Trophoblast cell (in vitro differentiated cells and primary cell): ENCODE data around the gene RPL19.

Experiments used
- DNase-seq, 2 donors: peaks; one replicate each; pipeline ENCODE4 v3.0.0-alpha.2; 2016
- H2AFZ ChIP-seq: 2 replicates; pipeline ENCODE4 v1.6.1; 2013; ENCODE audit warnings: low read length, moderate library complexity, mild to moderate bottlenecking; ENCODE audit not compliant: insufficient read depth, poor library complexity
- H2AK5ac ChIP-seq: 2 replicates; pipeline ENCODE4 v1.6.1; 2013; ENCODE audit warnings: mild to moderate bottlenecking, low read length
- H2BK120ac ChIP-seq: 2 replicates; pipeline ENCODE4 v1.6.1; 2013; ENCODE audit warnings: low read length, mild to moderate bottlenecking, moderate library complexity; ENCODE audit not compliant: insufficient read depth, poor library complexity
- H2BK12ac ChIP-seq: 2 replicates; pipeline ENCODE4 v1.6.1; 2013; ENCODE audit warnings: mild to moderate bottlenecking, low read length, moderate library complexity
- H2BK5ac ChIP-seq: 2 replicates; pipeline ENCODE4 v1.6.1; 2013; ENCODE audit warnings: low read length, low read depth, moderate library complexity, mild to moderate bottlenecking; ENCODE audit not compliant: poor library complexity
- H3K14ac ChIP-seq: 2 replicates; pipeline ENCODE4 v1.6.1; 2013; ENCODE audit warnings: mild to moderate bottlenecking, low read length
- H3K18ac ChIP-seq: 2 replicates; pipeline ENCODE4 v1.6.1; 2013; ENCODE audit warnings: mild to moderate bottlenecking, low read length
- H3K23ac ChIP-seq: 2 replicates; pipeline ENCODE4 v1.6.1; 2013; ENCODE audit warnings: low read length
- H3K27ac ChIP-seq: 2 replicates; pipeline ENCODE4 v1.5.1; 2013; ENCODE audit warnings: low read depth, mild to moderate bottlenecking, inconsistent platforms, low read length, moderate library complexity
- H3K27me3 ChIP-seq: 2 replicates; pipeline ENCODE4 v1.6.1; 2013; ENCODE audit warnings: inconsistent platforms, mild to moderate bottlenecking, low read length, moderate library complexity; ENCODE audit not compliant: insufficient read depth
- H3K36me3 ChIP-seq, 2 experiments: 1 replicate in 1 of 2; 2 replicates in 1 of 2; pipeline ENCODE4 v1.6.1; 2013; ENCODE audit warnings: low read length in 2 of 2, mild to moderate bottlenecking in 2 of 2, moderate library complexity in 1 of 2; ENCODE audit not compliant: insufficient read depth in 2 of 2, control insufficient read depth in 1 of 2
- H3K4ac ChIP-seq: 2 replicates; pipeline ENCODE4 v1.6.1; 2013; ENCODE audit warnings: low read depth, mild to moderate bottlenecking, low read length, moderate library complexity
- H3K4me1 ChIP-seq, 2 experiments: 1 replicate in 1 of 2; 2 replicates in 1 of 2; pipeline ENCODE4 v1.6.1; 2013; ENCODE audit warnings: low read length in 2 of 2, mild to moderate bottlenecking in 2 of 2, moderate library complexity in 1 of 2; ENCODE audit not compliant: insufficient read depth in 2 of 2, control insufficient read depth in 1 of 2
- H3K4me2 ChIP-seq: 2 replicates; pipeline ENCODE4 v1.6.1; 2013; ENCODE audit warnings: inconsistent platforms, mild to moderate bottlenecking, low read length, moderate library complexity
- H3K4me3 ChIP-seq: 2 replicates; pipeline ENCODE4 v1.5.1; 2013; ENCODE audit warnings: mild to moderate bottlenecking, low read depth, low read length, inconsistent platforms
- H3K79me1 ChIP-seq: one replicate; pipeline ENCODE4 v1.6.1; 2013; ENCODE audit warnings: low read length
- H3K79me2 ChIP-seq: 2 replicates; pipeline ENCODE4 v1.6.1; 2013; ENCODE audit warnings: low read length, mild to moderate bottlenecking; ENCODE audit not compliant: control insufficient read depth, insufficient read depth, poor library complexity
- H3K9ac ChIP-seq: 2 replicates; pipeline ENCODE4 v1.6.1; 2013; ENCODE audit warnings: mild to moderate bottlenecking, low read length
- H3K9me3 ChIP-seq: 2 replicates; pipeline ENCODE4 v1.6.1; 2013; ENCODE audit warnings: low read depth, mild to moderate bottlenecking, control low read depth, inconsistent platforms, low read length; ENCODE audit not compliant: insufficient read depth
- H4K12ac ChIP-seq: 2 replicates; pipeline ENCODE4 v1.6.1; 2013; ENCODE audit warnings: low read depth, mild to moderate bottlenecking, low read length, moderate library complexity
- H4K8ac ChIP-seq: 2 replicates; pipeline ENCODE4 v1.6.1; 2013; ENCODE audit warnings: low read depth, mild to moderate bottlenecking, low read length, moderate library complexity
- H4K91ac ChIP-seq: one replicate; pipeline ENCODE4 v1.6.1; 2013; ENCODE audit warnings: low read depth, mild to moderate bottlenecking, low read length, moderate library complexity
- WGBS: extraction: QIAGEN DNeasy Blood & Tissue Kit; methylation state at CpG from one replicate; pipeline ENCODE4 v1.1.7; 2013; ENCODE audit warnings: missing lambda C conversion rate; ENCODE audit not compliant: insufficient read length, insufficient coverage; ENCODE audit errors: extremely low coverage; 5-methylcytosine and 5-hydroxymethylcytosine counted together

The RPL19 gene

DNA sequence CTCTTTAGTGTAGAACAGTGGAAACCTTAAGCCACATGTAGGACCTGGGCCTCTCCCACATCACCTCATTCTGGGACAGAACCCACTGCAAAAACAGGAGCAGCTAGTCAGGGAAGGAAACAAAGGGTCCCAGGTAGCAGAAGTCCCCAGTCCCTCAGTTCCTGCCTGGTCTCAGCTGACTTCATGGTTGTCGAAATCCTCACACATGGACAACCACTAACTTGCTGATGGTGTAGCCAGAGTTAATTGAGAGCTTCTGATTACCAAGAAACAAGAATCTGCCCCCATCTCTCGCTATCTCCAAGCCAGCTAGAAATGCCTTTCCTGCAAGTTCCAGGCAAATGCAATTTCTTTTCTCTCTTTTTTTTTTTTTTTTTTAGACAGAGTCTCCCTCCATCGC is 30.6 kb upstream of the RPL19 start:
- WGBS, result no CpG with 5 or more reads among the region's 3 CpGs
- Histone ChIP-seq H3K79me1 (peaks cover 4% of the 10 kb centered on the region), H3K9ac (no peak overlapping the region), H4K91ac (no peak overlapping the region), H2BK5ac (no peak overlapping the region), H3K27me3 (peaks cover 9% of the 10 kb centered on the region), H3K79me2 (peaks cover 3% of the 10 kb centered on the region), H3K36me3 (no peaks in the 10 kb centered on the region), H3K23ac (no peak overlapping the region), H3K9me3 (no peaks in the 10 kb centered on the region), H2AK5ac (no peak overlapping the region), H3K18ac (no peak overlapping the region), H3K4me3 (no peak overlapping the region), H3K4me1 (peaks cover 17 to 18% of the 10 kb centered on the region in 2 experiments), H4K8ac (no peak overlapping the region), H3K14ac (no peak overlapping the region), H2BK12ac (no peak overlapping the region), H3K4me2 (no peak overlapping the region), H2BK120ac (no peak overlapping the region), H3K27ac (no peak overlapping the region), H2AFZ (no peak overlapping the region), H4K12ac (no peak overlapping the region), H3K4ac (no peak overlapping the region)
- DNase-seq, result no peak

DNA sequence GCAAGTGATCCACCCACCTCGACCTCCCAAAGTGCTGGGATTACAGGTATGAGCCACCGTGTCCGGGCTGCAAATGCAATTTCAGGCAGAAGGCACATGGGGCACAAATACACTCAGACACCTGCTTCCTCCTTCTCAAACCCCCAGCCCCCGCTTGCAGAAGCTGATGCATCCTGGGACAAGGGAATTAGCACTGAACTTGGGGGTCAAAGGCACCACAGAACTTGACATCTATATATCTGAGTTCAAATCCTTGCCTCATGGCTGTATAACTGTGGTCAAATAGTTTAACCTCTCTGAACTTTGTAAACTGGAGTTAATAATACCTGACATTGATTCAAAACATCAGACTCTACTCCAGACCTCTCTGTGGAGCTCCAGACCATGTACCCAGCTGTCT is 30.0 kb upstream of the RPL19 start:
- H3K18ac ChIP-seq, result no peak overlapping the region
- H4K8ac ChIP-seq, result no peak overlapping the region
- no CpG with 5 or more reads among the region's 4 CpGs for WGBS
- no peak overlapping the region for H3K23ac ChIP-seq
- H2BK12ac ChIP-seq, result no peak overlapping the region
- peaks cover 14 to 17% of the 10 kb centered on the region in 2 experiments for H3K4me1 ChIP-seq
- H4K12ac ChIP-seq, result no peak overlapping the region
- no peaks in the 10 kb centered on the region for H3K9me3 ChIP-seq
- H4K91ac ChIP-seq, result no peak overlapping the region
- peaks cover 9% of the 10 kb centered on the region for H3K27me3 ChIP-seq
- DNase-seq, result no peak
- H2BK5ac ChIP-seq, result no peak overlapping the region
- no peak overlapping the region for H3K4ac ChIP-seq
- H3K9ac ChIP-seq, result no peak overlapping the region
- no peak overlapping the region for H2AK5ac ChIP-seq
- no peak overlapping the region for H2BK120ac ChIP-seq
- no peak overlapping the region for H2AFZ ChIP-seq
- H3K36me3 ChIP-seq, result no peaks in the 10 kb centered on the region
- H3K79me2 ChIP-seq, result peaks cover under 1% of the 10 kb centered on the region
- H3K4me3 ChIP-seq, result no peak overlapping the region
- no peak overlapping the region for H3K27ac ChIP-seq
- H3K14ac ChIP-seq, result no peak overlapping the region
- peaks cover 2% of the 10 kb centered on the region for H3K79me1 ChIP-seq
- H3K4me2 ChIP-seq, result no peak overlapping the region

- Histone ChIP-seq H3K9me3 (no peaks in the 10 kb centered on the region), H2BK120ac (no peak overlapping the region), H3K4me1 (peaks cover 10 to 14% of the 10 kb centered on the region in 2 experiments), H2AK5ac (no peak overlapping the region), H3K27ac (no peak overlapping the region), H4K12ac (no peak overlapping the region), H3K14ac (no peak overlapping the region), H3K9ac (no peak overlapping the region), H3K23ac (no peak overlapping the region), H2BK5ac (no peak overlapping the region), H2AFZ (no peak overlapping the region), H3K27me3 (peaks cover 4% of the 10 kb centered on the region), H4K8ac (no peak overlapping the region), H3K36me3 (no peaks in the 10 kb centered on the region), H3K18ac (no peak overlapping the region), H3K79me1 (no peaks in the 10 kb centered on the region), H3K4ac (no peak overlapping the region), H4K91ac (no peak overlapping the region), H2BK12ac (no peak overlapping the region), H3K4me2 (no peak overlapping the region), H3K79me2 (no peaks in the 10 kb centered on the region), H3K4me3 (no peak overlapping the region)
- WGBS, result no CpG with 5 or more reads among the region's 6 CpGs
- no peak for DNase-seq
These were observed 29.5 kb upstream of the RPL19 start for GRCh38 chr17:39170558-39170957.

- H3K4me1 ChIP-seq, result peaks cover 0 to 2% of the 10 kb centered on the region in 2 experiments
- H3K27me3 ChIP-seq, result no peaks in the 10 kb centered on the region
- H3K36me3 ChIP-seq, result peaks cover 0 to 2% of the 10 kb centered on the region in 2 experiments
- H3K79me2 ChIP-seq, result no peaks in the 10 kb centered on the region
- H2BK120ac ChIP-seq, result no peak overlapping the region
- no peak overlapping the region for H2BK5ac ChIP-seq
- no peak for DNase-seq
- H4K91ac ChIP-seq, result no peak overlapping the region
- no peak overlapping the region for H3K4me3 ChIP-seq
- no peaks in the 10 kb centered on the region for H3K79me1 ChIP-seq
- no peaks in the 10 kb centered on the region for H3K9me3 ChIP-seq
- no peak overlapping the region for H4K8ac ChIP-seq
- no CpG with 5 or more reads among the region's 5 CpGs for WGBS
- H3K23ac ChIP-seq, result no peak overlapping the region
- H2BK12ac ChIP-seq, result no peak overlapping the region
- H3K4ac ChIP-seq, result no peak overlapping the region
- no peak overlapping the region for H3K27ac ChIP-seq
- no peak overlapping the region for H4K12ac ChIP-seq
- no peak overlapping the region for H2AK5ac ChIP-seq
- H3K4me2 ChIP-seq, result no peak overlapping the region
- H3K18ac ChIP-seq, result no peak overlapping the region
- no peak overlapping the region for H2AFZ ChIP-seq
- H3K14ac ChIP-seq, result no peak overlapping the region
- no peak overlapping the region for H3K9ac ChIP-seq
These were observed 28.1 kb upstream of the RPL19 start for GRCh38 chr17:39171933-39172332.
